PFSK-1 (cell line): ENCODE data around the gene RABGEF1.

Experiments used
- FOXP2 ChIP-seq: optimal IDR thresholded peaks from 2 replicates; pipeline ENCODE3; 2011; ENCODE audit warnings: borderline replicate concordance, control low read depth, inconsistent platforms; ENCODE audit not compliant: insufficient read depth; ENCODE audit errors: extremely low read length, extremely low read depth
- POLR2AphosphoS5 ChIP-seq: IDR thresholded peaks from 2 replicates; pipeline ENCODE4 v1.6.1; 2012; ENCODE audit warnings: low read depth, mild to moderate bottlenecking, control low read depth, low read length, moderate library complexity
- SIN3A ChIP-seq: IDR thresholded peaks from 2 replicates; pipeline ENCODE4 v1.6.1; 2012; ENCODE audit warnings: mild to moderate bottlenecking, low read length, moderate library complexity, borderline replicate concordance; ENCODE audit not compliant: insufficient read depth
- TAF1 ChIP-seq: IDR thresholded peaks from 2 replicates; pipeline ENCODE4 v1.6.1; 2012; ENCODE audit warnings: low read length, control low read depth, borderline replicate concordance; ENCODE audit not compliant: insufficient read depth
- TF ChIP-seq, protein P1 (sequence below), 2 experiments: IDR thresholded peaks; 2 replicates each; pipeline versions ENCODE4 v1.6.1 to v1.8.0; 2011 to 2012; ENCODE audit warnings: low read depth in 2 of 2, low read length in 2 of 2, control low read depth in 1 of 2, inconsistent platforms in 1 of 2, mild to moderate bottlenecking in 1 of 2, moderate library complexity in 1 of 2; ENCODE audit not compliant: insufficient read depth in 1 of 2

Gene RABGEF1

DNA sequence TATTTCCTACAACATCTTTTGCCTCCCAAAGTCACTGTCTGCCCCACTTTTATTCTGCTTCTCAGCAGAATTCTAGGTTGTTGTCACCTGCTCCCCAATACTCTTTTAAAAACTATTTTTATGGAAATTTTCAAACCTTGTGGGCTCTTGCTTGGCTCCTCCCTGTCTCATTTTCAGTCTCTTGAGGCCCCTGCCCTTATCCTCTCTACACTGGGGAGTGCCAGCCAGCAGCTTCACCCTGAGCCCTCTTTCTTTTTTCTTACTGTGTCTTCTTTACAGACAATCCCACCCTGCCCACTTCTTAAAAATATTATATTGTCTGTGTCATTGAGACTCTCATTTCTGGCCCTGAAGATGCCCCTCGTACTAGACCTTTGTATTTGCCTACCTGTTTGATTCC is 118.8 kb downstream of the RABGEF1 start:
- TF ChIP-seq, protein P1, sequence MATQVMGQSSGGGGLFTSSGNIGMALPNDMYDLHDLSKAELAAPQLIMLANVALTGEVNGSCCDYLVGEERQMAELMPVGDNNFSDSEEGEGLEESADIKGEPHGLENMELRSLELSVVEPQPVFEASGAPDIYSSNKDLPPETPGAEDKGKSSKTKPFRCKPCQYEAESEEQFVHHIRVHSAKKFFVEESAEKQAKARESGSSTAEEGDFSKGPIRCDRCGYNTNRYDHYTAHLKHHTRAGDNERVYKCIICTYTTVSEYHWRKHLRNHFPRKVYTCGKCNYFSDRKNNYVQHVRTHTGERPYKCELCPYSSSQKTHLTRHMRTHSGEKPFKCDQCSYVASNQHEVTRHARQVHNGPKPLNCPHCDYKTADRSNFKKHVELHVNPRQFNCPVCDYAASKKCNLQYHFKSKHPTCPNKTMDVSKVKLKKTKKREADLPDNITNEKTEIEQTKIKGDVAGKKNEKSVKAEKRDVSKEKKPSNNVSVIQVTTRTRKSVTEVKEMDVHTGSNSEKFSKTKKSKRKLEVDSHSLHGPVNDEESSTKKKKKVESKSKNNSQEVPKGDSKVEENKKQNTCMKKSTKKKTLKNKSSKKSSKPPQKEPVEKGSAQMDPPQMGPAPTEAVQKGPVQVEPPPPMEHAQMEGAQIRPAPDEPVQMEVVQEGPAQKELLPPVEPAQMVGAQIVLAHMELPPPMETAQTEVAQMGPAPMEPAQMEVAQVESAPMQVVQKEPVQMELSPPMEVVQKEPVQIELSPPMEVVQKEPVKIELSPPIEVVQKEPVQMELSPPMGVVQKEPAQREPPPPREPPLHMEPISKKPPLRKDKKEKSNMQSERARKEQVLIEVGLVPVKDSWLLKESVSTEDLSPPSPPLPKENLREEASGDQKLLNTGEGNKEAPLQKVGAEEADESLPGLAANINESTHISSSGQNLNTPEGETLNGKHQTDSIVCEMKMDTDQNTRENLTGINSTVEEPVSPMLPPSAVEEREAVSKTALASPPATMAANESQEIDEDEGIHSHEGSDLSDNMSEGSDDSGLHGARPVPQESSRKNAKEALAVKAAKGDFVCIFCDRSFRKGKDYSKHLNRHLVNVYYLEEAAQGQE (IDR thresholded peaks at IDR 0.05; ENCODE audit: insufficient read depth in 1 of 2, low read depth in 2 of 2, low read length in 2 of 2): no peak

DNA sequence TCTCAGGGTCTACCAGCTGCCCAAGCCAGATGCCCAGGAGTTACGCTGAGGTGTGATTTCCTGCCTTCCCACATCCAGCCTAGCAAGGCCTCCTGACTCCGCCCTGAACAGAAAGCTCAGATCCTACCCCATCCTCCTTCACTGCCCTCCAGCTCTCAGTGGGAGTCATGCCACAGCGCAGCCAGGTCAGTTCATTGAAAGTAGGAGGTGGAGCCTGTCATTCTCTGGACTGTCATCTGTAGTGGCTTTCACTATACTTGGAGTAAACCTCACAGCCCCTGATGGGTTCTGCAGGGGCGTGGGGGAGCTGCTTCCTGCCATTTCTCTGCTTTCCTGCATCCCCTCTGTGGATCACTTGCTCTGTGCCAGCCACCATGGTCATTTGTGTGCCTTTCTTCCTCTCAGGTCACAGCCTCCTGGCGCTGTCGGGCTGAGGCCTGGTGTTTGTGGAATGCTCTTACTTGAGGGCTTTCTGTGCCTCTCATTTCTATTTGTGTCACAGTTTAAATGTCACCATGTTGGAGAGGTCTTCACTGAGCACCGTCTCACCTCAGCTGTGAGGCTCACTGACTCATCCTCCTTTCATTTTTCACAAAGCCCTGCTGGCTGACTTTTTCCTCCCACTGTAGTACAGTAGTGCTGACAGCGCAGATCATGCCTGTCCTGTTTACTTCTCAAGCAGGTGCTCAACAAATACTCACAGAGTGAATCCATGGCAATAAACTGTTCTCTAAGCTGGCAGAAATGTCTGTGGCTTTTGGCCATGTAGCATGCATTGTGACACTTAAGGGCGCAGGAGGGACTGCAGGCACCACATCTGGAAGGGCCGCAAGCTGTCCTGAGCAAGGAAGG is 119.5 kb downstream of the RABGEF1 start:
- TF ChIP-seq POLR2AphosphoS5 (no peak), SIN3A (no peak), TAF1 (no peak), FOXP2 (peak; percentile 21)
- TF ChIP-seq, protein P1 (IDR thresholded peaks at IDR 0.05; ENCODE audit: insufficient read depth in 1 of 2, low read depth in 2 of 2, low read length in 2 of 2): no peak

DNA sequence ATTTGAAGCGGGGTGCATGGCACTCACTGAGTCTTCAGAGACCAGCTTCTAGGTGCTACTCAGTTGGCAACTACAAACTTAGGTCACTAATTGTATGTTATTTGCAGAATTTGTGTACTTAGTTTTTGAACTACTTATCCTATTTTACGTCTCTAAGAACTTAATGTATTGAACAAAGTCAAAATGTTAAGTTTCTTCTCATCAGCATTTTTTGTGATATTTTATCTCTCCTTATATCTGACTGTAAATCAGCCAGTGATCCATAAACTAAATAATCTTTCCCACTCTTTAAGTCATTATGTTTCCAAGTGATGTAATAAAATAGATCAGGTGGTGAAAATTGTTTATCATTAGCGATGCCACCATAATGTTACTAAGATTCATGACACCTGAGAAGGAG is 120.2 kb downstream of the RABGEF1 start:
- no peak for TF ChIP-seq SIN3A
- no peak for TF ChIP-seq FOXP2
- TF ChIP-seq TAF1: no peak
- no peak for TF ChIP-seq POLR2AphosphoS5
- TF ChIP-seq, protein P1 (IDR thresholded peaks at IDR 0.05; ENCODE audit: insufficient read depth in 1 of 2, low read depth in 2 of 2, low read length in 2 of 2): no peak
